Fibroblast of the aortic adventitia (primary cell): ENCODE data around the gene EXOC8. TPM values are rescaled to one million over a fixed set of nuclear protein-coding genes. Genes with fewer than 3 reads are reported as not detected.

Source experiments
- DNase-seq: peaks from one replicate; pipeline ENCODE4 v3.0.0-alpha.2; 2010; ENCODE audit warnings: low read depth
- H3K4me3 ChIP-seq: 2 replicates; pipeline ENCODE4 v1.5.1; 2011; ENCODE audit warnings: low read depth, mild to moderate bottlenecking, control low read depth, low read length, moderate library complexity
- total RNA-seq: library from RNA; depleted of rRNA; stranded (reverse); fragments of >200 nt; gene quantifications from 2 replicates; pipeline ENCODE4 v1.2.3, GENCODE V29; 2012; ENCODE audit warnings: low replicate concordance
- TF ChIP-seq, protein P1 (sequence below): IDR thresholded peaks from 2 replicates; pipeline ENCODE4 v1.5.1; 2011; ENCODE audit warnings: mild to moderate bottlenecking, low read length, control low read depth, inconsistent platforms; ENCODE audit not compliant: insufficient read depth

The EXOC8 gene
- total RNA-seq, 1 donor, result 19.3 TPM

- peak within 1 kb of the TSS; percentile 100 for H3K4me3 ChIP-seq
- DNase-seq, result peak; percentile 30
- TF ChIP-seq, protein P1, sequence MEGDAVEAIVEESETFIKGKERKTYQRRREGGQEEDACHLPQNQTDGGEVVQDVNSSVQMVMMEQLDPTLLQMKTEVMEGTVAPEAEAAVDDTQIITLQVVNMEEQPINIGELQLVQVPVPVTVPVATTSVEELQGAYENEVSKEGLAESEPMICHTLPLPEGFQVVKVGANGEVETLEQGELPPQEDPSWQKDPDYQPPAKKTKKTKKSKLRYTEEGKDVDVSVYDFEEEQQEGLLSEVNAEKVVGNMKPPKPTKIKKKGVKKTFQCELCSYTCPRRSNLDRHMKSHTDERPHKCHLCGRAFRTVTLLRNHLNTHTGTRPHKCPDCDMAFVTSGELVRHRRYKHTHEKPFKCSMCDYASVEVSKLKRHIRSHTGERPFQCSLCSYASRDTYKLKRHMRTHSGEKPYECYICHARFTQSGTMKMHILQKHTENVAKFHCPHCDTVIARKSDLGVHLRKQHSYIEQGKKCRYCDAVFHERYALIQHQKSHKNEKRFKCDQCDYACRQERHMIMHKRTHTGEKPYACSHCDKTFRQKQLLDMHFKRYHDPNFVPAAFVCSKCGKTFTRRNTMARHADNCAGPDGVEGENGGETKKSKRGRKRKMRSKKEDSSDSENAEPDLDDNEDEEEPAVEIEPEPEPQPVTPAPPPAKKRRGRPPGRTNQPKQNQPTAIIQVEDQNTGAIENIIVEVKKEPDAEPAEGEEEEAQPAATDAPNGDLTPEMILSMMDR, result no peak
These were observed 847 bp upstream of the EXOC8 start, which contains the start of gene SPRTN for GRCh38 chr1:231338270-231339128. Gene SPRTN (plus strand): TSS chr1:231338293. CDS start chr1:231338384, 91 bp downstream.

DNA sequence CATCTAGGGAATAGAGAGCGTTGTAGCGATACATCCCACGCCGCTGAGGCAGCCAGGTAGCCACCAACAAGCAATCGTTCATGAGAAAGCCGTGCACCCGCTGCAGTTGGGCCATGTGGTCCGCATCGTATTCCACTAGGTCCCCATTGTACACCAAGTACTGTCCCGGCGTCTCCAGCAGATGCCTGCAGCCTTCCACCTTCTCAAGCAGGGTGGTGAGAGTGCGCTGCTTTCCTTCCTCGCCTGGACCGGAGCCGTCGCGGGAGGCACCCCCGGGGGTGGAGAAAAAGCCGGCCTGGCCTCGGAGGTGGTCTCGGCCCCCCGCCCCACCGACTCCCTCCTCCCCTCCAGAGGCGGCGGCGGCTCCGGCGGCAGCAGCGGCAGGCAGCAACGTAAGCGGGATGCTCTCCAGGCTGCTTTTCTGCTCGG, 595 bp downstream of the EXOC8 start:
- TF ChIP-seq, protein P1, result no peak
- H3K4me3 ChIP-seq, result peak overlapping the region; percentile 100
- DNase-seq, result peak; percentile 7

- no peak for DNase-seq
- peak overlapping the region; percentile 100 for H3K4me3 ChIP-seq
- TF ChIP-seq, protein P1, result no peak
These were observed 1.7 kb downstream of the EXOC8 start for GRCh38 chr1:231335663-231336602.

GRCh38 chr1:231334952-231335351, 2.7 kb downstream of the EXOC8 start:
- TF ChIP-seq, protein P1, result no peak
- H3K4me3 ChIP-seq, result peak overlapping the region; percentile 64
- DNase-seq, result no peak

- no peak for DNase-seq
- H3K4me3 ChIP-seq, result peak overlapping the region; percentile 64
- TF ChIP-seq, protein P1, result no peak
These were observed 3.5 kb downstream of the EXOC8 start for GRCh38 chr1:231334079-231334666.

- TF ChIP-seq, protein P1, result no peak
- no peak for DNase-seq
- H3K4me3 ChIP-seq, result no peak overlapping the region
These were observed 4.9 kb downstream of the EXOC8 start for GRCh38 chr1:231332761-231333160.
